Measurements from ENCODE around the gene ZBBX.

The ZBBX gene

DNA sequence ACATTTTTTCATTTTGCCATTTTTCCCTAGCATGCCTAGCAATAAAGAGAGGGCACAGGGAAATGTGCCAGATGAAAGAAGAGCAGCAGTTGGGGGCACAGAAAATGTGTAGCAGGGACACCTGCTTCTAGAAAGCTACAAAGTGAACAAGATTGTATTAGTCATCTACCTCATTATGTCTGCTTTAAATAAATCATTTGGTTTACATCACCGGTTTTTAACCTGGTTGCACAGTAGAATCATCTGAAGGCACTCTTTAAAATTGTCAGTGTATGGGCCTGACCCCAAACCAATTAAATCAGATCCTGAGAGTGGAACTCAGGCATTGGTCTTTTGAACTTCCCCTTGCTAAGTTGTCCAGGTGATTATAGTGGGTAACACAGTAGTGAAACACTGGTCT lies 73.8 kb downstream of the ZBBX start:
- DNase-seq = no peak

DNA sequence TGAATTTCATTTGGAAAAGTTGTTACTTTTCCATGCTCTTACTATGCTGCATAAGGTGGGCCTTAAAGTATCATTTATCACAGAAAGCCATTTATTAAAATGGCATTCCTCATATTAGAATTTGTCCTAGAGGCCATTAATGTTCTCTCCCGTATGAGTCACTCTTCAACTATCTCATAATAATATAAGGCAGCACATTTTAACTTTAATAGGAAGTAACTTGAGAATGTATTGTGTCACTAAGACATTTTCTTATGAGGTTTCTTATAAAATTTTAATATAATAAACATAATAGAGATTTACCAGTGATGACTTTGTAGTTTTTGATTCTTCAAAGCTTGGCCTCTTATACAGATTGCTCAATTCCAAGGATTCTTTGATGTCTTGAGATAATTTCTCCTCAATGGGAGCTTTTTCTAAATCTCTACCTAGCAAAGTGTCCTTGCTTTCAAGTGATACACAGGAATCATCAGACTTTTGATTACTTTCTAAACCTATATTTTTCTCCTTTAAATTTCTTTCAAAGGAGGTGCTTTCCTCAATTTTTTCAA lies 74.7 kb downstream of the ZBBX start:
- no peak for DNase-seq

DNA sequence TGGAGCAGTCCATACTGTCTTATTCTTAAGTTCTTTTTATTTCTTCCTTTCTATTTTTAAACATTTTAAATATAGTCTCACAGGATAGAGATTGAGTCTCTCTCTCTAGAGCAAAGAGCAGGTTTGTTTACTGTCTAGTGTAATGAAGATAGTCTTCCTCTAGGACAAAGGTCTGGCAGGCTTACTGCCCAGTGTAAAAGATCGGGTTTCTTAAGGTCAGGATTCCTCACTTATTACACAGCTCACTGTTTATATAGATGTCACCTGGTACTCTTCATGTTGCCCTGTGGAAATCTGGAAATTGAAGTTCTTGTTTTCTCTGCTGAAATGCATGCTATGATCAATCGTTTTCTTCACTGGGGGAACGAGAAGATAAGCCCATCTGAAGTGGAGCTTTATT lies 76.0 kb downstream of the ZBBX start:
- no peak for DNase-seq

DNA sequence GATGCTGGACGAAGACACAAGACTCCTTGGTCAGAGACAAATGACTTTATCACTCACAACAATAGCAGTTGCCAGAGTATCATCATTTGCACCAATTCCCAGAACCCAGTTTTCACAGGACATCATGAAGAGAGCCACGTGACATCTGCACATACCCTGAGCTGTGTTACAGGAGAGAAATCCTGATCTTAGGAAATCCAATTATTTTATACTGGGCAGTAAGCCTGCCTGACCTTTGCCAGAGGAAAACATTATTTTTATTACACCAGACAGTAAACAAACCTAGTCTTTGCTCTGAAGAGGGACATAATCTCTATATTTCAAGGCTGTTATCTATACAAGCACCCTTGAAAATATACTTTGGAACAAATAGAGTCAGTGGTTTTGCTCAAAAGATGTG lies 77.4 kb downstream of the ZBBX start:
- DNase-seq = no peak

DNA sequence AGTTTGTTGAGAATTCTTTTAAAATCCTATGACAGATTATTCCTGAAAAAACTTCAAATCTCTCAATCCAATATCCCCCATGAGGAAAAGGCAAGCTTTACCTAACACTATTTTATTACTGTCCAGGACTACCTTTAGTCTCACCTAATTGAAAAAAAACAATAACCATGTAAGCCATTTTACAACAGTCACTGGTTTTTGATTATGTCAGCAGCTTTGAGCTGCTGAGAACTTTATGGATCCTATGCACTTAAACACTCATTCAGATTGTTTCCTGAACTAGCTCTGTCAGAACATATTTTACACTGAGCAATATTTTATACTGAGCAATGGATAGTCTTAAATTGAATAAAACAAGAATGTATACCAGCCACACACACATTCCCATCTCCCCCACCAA lies 79.9 kb downstream of the ZBBX start:
- DNase-seq = no peak

DNA sequence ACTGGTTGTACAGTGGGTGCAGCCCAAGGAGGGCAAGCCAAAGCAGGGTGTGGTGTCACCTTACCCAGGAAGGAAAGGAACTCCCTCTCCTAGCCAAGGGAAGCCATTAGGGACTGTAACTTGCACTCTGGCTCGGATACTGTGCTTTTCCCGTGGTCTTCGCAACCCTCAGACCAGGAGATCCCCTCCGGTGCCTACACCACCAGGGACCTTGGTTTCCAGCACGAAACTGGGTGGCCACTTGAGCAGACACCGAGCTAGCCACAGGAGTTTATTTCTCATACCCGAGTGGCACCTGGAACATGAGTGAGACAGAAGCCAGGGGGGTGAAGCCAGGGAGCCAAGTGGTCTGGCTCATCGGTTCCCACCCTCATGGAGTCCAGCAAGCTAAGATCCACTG lies 90.7 kb downstream of the ZBBX start:
- no peak for DNase-seq

DNA sequence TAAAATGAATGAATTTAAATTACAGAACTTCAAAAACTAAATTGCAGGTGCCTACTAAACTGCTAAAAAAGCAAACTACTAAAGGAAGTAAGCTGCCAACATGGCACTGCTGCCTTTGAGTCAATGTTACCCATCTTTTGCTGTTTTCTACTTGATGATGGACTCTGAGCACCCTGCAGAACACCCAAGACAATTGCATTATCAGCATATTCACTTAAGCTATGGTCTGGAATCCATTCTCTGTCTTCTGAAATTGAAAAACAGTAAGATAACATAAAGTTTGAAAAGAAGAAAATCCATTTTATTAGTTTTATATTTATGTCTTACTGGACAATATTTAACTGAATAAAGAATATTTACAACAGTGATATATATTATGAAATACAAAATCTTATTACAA lies 91.4 kb downstream of the ZBBX start:
- DNase-seq = no peak

DNA sequence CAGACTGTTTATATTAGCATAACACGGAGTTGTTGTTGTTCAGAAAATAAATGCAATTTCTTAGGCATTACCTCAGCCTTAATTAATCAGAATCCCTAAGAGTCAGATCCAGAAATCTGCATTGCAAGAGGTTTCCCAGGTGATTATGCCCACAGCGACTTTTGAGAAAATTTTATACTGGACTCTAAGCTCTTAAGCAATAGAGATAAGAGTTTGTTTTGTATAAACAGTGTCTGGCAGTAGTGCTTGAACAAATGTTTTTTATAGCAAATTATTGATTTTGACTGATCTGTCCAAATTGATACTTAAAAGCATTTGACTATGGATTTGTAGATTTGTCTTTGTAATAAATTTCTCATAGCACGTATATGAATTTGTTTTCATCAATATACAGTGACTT lies 92.8 kb downstream of the ZBBX start:
- DNase-seq = no peak

DNA sequence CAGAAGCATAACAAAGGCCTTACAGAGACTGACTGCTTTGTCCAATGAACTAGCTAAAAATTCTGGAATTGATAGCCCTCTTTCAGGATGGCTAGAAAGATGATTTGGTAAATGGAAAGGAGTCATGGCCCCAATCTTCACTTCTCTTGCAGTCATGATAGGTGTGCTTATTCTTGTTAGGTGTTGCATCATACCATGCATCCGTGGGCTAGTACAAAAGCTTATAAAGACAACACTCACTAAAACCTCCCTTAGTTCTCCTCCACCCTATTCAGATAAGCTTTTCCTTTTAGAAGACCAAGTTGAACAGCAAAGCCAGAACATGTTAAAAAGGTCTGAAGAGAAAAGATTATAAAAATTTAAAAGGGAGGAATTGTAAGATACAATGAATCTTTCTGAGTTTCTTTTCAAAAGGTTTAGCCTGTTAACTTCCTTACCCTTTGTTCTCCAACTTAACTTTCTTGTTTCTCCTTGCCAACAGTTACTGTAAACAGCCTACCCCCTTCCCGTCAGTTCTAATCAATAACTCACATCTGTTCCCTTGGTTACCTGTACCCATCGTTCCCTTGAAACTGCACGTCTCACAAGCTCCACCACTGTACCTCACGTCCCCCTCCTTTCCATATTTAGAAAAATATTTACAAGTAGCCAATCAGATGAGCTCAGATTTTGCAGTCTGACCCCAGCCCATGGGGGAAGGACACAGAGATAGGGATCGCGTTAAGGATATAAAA lies 105.8 kb downstream of the ZBBX start:
- no peak for DNase-seq

DNA sequence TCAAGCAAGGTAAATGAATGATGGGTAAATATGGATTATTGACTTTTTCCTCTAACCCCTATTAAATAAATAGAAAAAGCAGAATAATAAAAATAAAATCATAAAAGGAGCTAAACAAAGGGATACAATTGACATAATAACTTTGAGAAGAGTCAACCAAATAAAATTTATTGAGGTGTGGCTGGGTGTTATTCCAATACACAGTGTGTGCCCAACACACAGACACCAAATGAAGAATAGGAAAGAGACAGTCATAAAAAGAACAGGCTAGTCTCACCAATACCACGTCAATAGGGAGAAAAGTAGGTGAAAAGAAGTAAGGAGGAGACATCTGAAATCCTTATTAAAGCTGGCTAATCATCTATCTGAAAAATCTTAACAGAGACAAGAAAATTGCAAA lies 127.1 kb downstream of the ZBBX start:
- DNase-seq = no peak

DNA sequence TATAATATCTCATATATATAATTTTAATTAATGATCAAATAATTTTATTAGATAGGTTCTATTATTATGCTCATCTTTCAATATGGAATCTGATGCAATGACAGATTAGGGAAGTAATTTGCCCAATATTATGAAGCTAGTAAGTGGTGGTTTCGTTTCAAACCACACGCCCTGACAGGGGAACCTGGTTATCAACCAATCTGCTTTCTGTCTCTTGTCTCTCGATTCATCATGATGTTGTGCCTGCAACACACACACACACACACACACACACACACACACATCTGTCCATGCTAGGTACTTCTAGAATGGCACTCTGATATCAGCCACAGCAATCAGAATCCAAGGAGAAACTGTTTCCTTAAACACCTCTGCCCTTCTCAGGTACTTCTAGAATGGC lies 128.4 kb downstream of the ZBBX start:
- no peak for DNase-seq

DNA sequence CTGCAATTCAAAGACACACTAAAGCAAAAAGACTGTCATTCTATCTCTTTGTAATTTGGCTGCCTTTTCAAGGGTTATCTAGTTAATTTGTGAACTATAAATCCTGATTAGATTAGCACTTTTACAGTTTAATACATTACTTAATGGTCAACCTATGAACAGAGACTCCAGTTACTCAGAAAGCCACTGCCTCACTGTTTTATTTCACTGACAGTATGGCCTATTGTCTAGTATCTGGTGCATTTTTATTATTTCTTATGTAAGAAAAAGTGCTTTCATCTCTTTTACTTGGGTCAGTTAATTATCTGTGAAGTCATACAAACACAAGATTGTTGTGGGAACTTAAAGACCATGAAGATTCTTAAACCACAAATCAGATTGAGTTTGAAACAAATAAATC lies 133.8 kb downstream of the ZBBX start:
- no peak for DNase-seq

DNA sequence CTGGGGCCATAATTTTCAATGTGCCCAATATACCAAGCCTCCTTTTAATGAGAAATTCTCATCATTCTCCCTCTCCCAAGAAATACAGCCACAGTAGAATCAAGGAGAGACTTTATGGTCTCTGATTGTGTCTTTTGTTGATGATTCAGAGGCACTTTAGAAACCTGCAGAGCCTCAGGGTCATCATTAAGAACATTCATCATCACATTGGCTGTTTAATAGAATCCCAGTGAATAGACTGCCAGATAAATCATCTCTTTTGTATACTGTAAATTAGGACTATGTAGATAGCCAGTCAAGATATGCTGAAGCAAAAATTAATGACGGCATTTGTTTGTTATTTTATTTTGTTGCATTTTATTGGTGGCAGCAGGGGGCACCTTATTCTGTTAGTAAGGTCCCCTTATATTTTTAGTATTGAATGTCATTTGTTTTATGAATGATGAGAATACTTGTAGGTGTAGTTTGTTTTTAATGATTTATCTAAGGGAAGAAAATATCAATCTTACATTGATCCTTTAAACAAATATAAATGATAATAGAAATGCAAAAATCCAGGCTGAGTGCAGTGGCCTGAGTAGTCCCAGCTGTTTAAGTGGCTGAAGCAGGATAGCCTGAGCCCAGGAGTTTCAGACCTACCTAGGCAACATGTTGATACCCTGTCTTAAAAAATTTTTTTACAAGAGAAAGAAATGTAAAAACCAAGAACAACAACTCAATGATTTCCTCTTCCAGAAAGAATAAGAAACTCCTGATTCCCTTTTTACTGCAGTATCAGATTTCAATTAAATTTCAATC lies 138.8 kb downstream of the ZBBX start:
- no peak for DNase-seq

DNA sequence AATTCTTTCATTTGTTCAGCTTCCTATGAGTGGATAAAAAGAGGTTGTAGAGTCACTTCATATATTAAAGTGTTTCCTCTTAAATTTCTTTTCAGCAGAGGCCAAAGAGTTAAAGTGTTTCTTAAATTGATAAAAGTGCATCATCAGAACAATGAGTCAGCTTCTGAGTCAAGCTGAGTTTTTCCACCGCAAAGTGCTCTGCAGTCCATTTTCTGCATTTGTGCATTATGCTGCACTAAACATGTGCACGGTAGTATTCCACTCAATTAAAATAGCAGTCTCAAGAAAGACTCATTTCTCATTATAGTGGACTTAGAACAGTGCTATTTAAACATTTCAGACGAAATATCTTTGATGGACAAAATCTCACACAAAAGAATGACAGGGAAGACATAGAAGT lies 152.0 kb downstream of the ZBBX start:
- DNase-seq = no peak

DNA sequence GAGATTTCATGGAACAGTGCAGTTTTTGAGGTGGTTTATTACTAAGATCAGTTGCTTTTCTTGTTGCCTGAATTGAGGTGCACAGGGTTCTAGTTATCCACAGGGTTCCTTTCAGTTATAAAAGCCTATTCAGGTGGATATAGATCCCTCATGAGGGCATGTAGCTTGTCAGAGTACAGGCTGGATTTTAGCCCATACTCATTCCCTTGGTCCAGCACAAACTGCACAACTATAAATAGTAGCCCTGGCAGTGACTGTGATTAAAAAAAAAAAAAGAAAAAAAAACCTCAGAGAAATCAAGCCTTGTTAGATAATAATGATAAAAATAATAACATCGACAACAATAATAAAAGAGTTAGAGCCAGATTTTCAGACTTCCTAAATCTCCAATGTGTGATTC lies 154.3 kb downstream of the ZBBX start:
- no peak for DNase-seq

DNA sequence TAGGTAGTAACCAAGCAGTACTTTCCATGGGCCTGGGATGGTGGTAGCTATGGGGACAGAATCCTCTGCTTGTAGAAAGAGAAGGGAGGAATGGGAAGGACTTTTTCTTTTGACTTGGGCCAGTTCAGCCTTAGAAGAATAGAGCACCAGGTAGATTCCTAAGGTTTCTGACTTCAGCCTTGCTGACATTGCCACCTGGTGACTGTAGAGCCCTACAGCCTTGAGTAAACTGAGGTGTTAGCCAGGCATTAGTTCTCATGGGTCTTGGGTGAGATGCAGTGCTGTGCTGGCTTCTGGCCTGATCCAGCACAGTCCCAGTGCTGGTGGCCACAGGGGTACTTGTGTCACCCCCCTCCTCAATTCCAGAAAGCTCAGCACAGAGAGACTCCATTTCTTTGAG lies 171.1 kb downstream of the ZBBX start:
- DNase-seq = no peak

DNA sequence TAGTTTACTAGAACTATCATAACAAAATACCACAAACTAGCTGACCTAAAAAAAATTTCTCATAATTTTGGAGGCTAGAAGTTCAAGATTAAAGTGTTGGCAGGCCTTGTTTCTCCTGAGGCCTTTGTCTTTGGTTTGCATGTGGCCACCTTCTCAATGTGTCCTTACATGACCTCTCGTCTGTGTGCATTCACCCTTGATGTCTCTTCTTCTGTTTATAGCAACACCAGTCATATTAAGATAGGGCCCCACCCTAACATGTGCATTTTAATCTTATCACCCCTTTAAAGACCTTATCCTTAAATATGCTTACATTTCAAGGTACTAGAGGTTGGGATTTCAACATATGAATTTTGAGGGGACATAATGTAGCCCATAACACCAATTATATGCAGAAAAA lies 177.0 kb downstream of the ZBBX start:
- DNase-seq = no peak

DNA sequence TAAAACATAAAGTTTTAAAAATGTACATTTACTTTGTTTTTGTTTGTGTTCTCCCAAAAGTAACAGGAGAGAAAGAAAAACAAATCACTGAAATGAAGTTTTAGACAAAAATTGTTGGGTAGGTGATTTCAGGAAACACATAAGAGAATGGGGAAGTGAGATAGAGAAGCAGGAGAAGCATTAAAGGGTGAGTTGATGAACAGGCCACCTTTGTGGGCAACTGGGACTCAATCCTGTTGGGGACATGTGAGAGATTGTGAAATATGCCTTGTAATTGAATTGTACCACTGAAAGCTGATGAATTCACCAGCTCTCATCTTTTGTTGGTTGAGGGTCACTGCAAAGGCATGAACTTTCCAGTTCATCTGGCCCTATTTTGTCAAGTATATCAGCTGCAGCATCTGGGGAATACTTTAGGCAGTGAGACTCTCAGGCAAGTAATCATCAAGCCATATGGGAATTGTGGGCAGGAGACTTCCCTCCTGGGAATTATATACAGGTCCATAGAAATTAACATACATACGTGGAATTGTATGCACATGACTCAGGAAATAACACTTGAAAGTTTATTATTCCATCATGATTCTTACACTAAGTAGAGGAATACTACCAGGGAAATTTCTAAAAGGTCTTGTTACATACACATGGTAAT lies 181.0 kb downstream of the ZBBX start:
- no peak for DNase-seq
